ENCODE measurements around the gene CEBPA.

The CEBPA gene

DNA sequence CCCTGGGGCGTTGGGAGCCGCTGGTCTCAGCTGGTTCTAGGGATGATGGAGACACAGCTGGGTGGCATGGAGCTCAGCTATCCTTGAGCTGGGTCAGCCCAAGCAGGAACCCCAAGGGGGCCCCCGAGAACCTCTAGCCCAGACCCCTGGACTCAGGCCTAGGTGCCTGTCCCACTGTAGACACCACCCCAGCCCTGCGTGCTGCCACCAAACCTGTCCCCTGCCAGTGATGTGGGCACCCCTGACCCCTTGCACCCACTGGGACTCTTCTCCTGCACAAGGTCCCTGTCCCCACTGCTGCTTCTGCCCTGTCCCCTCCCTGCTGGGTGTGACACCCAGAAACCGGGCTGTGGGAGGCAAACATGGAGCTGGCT, 26.8 kb downstream of the CEBPA start:
- TF ChIP-seq CTCF (conservative IDR thresholded peaks at IDR 0.05; ENCODE audit: low read depth, low read length): no peak
- DNase-seq (ENCODE audit: low read depth): no peak
- H3K4me3 ChIP-seq (ENCODE audit: low read depth, low read length): no peak overlapping the region

DNA sequence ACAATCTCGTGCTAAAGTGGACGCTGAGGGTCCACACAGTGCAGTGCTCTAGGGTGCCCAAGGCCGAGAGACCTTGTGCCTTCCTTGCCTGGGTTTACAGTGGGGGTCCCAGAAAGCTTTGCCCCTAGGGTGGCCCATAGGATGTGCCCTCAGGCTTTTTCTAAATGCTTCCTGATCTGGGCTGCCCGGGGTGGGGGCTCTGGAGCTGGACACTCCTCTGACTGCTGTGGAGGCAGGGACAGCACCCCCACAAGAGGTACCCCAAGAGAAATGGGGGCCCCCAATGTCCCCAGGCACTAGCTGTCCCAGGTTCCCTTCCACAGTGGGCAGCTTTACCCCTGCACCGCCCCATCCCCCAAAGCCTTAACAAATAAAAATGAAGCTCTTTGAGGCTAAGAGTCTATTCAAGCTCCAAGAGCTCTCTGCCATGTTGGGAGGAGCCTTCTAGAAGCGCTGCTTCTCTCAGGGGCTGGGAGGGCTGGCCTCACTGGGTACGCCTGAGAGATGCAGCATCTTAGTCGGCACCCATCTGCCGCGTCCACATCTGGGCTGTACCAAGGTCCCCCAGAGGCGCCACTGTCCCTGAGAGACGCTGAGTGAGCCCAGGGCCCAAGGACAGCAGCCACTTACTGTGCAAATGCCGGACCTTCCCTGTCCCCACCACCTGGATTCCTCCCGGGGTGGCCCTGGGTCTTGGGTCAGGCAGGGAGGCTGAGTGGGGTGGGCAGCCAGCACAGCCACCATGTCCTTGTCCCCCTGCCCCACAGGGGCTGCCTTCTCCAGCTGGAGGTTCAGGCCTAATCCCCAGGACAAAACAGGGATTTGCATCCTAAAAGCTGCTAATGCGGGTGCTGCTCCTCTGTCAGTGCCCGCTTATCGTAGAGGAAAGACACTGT, 27.4 kb downstream of the CEBPA start:
- TF ChIP-seq CTCF (conservative IDR thresholded peaks at IDR 0.05; ENCODE audit: low read depth, low read length): no peak
- H3K4me3 ChIP-seq (ENCODE audit: low read depth, low read length): no peak overlapping the region
- DNase-seq (ENCODE audit: low read depth): no peak

- H3K4me3 ChIP-seq (ENCODE audit: low read depth, low read length): no peak overlapping the region
- TF ChIP-seq CTCF (conservative IDR thresholded peaks at IDR 0.05; ENCODE audit: low read depth, low read length): no peak
- DNase-seq (ENCODE audit: low read depth): peak; percentile 92
These were observed 28.3 kb downstream of the CEBPA start for GRCh38 chr19:33273881-33274662.

GRCh38 chr19:33273065-33273736, 29.1 kb downstream of the CEBPA start:
- DNase-seq (ENCODE audit: low read depth): no peak
- no peak for TF ChIP-seq CTCF (conservative IDR thresholded peaks at IDR 0.05; ENCODE audit: low read depth, low read length)

GRCh38 chr19:33271246-33272021, 30.9 kb downstream of the CEBPA start:
- no peak for DNase-seq (ENCODE audit: low read depth)
- TF ChIP-seq CTCF (conservative IDR thresholded peaks at IDR 0.05; ENCODE audit: low read depth, low read length): no peak

More at GRCh38 chr19:33273065-33273736, 29.1 kb downstream of the CEBPA start:
- H3K4me3 ChIP-seq (ENCODE audit: low read depth, low read length): no peak overlapping the region

GRCh38 chr19:33270769-33271168, 31.6 kb downstream of the CEBPA start:
- no peak overlapping the region for H3K4me3 ChIP-seq (ENCODE audit: low read depth, low read length)
- no peak for DNase-seq (ENCODE audit: low read depth)
- no peak for TF ChIP-seq CTCF (conservative IDR thresholded peaks at IDR 0.05; ENCODE audit: low read depth, low read length)

More at GRCh38 chr19:33271246-33272021, 30.9 kb downstream of the CEBPA start:
- H3K4me3 ChIP-seq (ENCODE audit: low read depth, low read length): no peak overlapping the region
